H1 (cell line): ENCODE results near the gene PDE9A. TPM values are rescaled to one million over a fixed set of nuclear protein-coding genes. Genes with fewer than 3 reads are reported as not detected.

Source experiments
- HDAC6 ChIP-seq: IDR thresholded peaks from one replicate; pipeline ENCODE4 v1.7.1; 2012; ENCODE audit warnings: low read depth, mild to moderate bottlenecking, inconsistent platforms, low read length, moderate library complexity
- RNF2 ChIP-seq: fragments of 200-900, 300-1000 bp; sonication (generic); IDR thresholded peaks from 2 replicates; pipeline ENCODE4 v1.7.1; 2016; ENCODE audit warnings: borderline replicate concordance, low read depth, mild to moderate bottlenecking, antibody characterized with exemption, low read length; ENCODE audit not compliant: poor library complexity, severe bottlenecking; ENCODE audit errors: missing control alignments
- SAP30 ChIP-seq: fragments of 300-600 bp; sonication (generic); IDR thresholded peaks from 2 replicates; pipeline ENCODE4 v1.7.1; 2012; ENCODE audit warnings: low read length, moderate library complexity, mild to moderate bottlenecking, inconsistent platforms; ENCODE audit not compliant: insufficient read depth, insufficient replicate concordance
- TEAD4 ChIP-seq: IDR thresholded peaks from 2 replicates; pipeline ENCODE4 v1.6.1; 2012; ENCODE audit warnings: low read depth, low read length, inconsistent platforms, mixed read lengths
- polyA plus RNA-seq, 7 experiments: library from polyadenylated mRNA; depleted of rRNA in 3 of 7; stranded (reverse) in 5 of 7; unstranded in 2 of 7; fragments of >200 nt in 5 of 7; fragments of 200-250 nt in 2 of 7; gene quantifications; 1 replicate in 5 of 7; 2 replicates in 1 of 7; 4 replicates in 1 of 7; pipeline versions ENCODE4 v1.2.1 to v1.2.3, GENCODE V29; 2011 to 2013; ENCODE audit warnings: missing spikeins in 2 of 7, mixed read lengths in 2 of 7
- total RNA-seq: library from RNA; stranded (reverse); fragmentation: NEBNext Ultra II Directional; extraction: Animal tissue kit (Norgen Biotek cat#: 25700); gene quantifications from 2 replicates; pipeline ENCODE4 v1.2.1, GENCODE V29; 2021

The PDE9A gene
- total and polyA plus RNA-seq, 2 of the 8 experiments (the other 6 are each of a cell fraction or from before 2014, with no cell fraction given), result 39.2 to 45.9 TPM

GRCh38 chr21:42769820-42770716 is 116.6 kb downstream of the PDE9A start (continued):
- TF ChIP-seq RNF2 (no peak), TEAD4 (no peak), HDAC6 (no peak), SAP30 (no peak)
